GM18526 (cell line): ENCODE measurements around the gene ALG5.

ENCODE experiments used
- POLR2A ChIP-seq: IDR thresholded peaks from 3 replicates; pipeline ENCODE4 v1.6.1; 2011; ENCODE audit not compliant: insufficient read length; ENCODE audit errors: extremely low read depth

The ALG5 gene

GRCh38 chr13:36999054-36999714 is at the start of gene ALG5:
Gene ALG5, minus strand, starts transcription at chr13:36999340. Its CDS starts 40 bp downstream, at chr13:36999300.
- TF ChIP-seq POLR2A, result peak; percentile 95

- no peak for TF ChIP-seq POLR2A
Measured at GRCh38 chr13:37047846-37048245, 48.7 kb upstream of the ALG5 start.

- no peak for TF ChIP-seq POLR2A
Measured at GRCh38 chr13:37047032-37047431, 47.9 kb upstream of the ALG5 start.

DNA sequence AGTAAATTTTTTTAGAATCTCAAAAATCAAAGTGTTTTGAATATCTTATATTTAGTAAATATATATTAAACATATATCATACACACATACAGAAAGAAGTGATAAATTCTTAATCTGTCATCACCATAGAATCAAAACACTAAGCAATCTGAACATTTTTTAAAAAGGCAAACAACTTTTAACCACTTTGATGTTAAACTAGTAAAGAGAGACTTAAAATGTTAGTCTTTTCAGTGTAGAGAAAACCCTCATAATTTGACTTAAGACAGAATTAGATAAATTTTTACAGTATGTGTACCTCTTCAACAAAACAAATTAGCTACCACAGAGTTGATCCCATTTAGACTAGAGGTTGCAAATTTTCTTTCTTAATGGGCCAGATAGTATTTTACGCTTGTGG is 46.9 kb upstream of the ALG5 start:
- TF ChIP-seq POLR2A, result no peak

- no peak for TF ChIP-seq POLR2A
Measured at GRCh38 chr13:37040789-37041188, 41.6 kb upstream of the ALG5 start.

- no peak for TF ChIP-seq POLR2A
Measured at GRCh38 chr13:37039896-37040295, 40.8 kb upstream of the ALG5 start.

- TF ChIP-seq POLR2A, result no peak
Measured at GRCh38 chr13:37037241-37037640, 38.1 kb upstream of the ALG5 start.

GRCh38 chr13:37029617-37030016 is 30.5 kb upstream of the ALG5 start:
- TF ChIP-seq POLR2A, result no peak

GRCh38 chr13:37027639-37028038 is 28.5 kb upstream of the ALG5 start:
- TF ChIP-seq POLR2A, result no peak

DNA sequence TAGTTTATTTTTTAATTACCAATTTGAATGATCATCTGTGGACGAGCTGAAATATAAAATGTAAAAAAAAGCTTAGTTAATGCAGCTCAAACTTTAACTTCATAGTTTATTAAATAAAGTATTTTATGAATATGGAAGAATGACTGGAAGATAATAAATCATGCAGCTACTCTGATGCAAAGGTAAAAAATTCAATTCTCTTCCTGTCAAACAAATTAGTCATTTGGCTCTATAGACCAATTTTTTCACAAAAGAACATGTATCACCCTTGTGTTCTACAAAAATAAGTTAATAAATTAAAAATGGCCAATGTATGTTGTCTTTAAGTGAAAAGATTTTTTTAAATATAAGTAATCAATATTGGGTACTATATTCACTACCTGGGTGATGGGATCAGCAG is 27.6 kb upstream of the ALG5 start:
- no peak for TF ChIP-seq POLR2A

- no peak for TF ChIP-seq POLR2A
Measured at GRCh38 chr13:37023871-37024270, 24.7 kb upstream of the ALG5 start.

DNA sequence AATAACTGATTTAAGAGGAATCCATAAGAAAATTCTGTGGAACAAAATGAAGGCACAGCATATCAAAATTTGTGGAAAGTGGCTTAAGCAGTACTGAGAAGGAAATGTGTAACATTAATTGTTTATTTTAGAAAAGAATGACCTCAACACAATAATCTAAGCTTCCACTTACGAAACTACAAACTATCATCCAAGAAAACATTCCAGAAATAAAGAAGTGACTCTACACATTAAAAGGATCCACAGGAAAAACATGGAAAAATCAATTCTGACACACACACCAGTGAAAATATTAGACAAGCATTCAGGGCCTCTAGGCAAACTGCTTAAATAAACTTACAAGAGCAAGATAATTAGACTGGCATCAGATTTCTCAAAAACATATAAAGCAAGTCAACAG is 15.5 kb upstream of the ALG5 start:
- no peak for TF ChIP-seq POLR2A

- TF ChIP-seq POLR2A, result no peak
Measured at GRCh38 chr13:37011788-37012187, 12.6 kb upstream of the ALG5 start.

- no peak for TF ChIP-seq POLR2A
Measured at GRCh38 chr13:37011002-37011401, 11.9 kb upstream of the ALG5 start.

DNA sequence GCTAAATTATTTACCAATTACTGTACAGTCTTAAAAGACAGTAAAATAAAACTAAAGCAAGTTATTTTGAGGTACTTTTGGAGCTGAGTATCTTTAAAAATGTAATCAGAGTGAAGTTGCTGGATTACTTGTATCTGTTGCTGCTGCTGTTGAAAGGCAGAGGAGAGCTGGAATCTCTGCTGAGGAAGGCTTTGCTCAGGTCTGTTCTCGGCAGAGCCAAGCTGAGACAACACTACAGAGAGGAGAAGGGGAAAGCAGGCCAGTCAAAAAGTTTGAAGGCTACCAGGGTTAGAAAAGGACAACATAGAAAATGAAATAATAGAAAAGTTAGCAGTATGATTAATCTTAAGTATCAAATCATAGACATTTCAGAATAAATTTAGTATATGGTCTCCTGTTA is 11.3 kb upstream of the ALG5 start:
- TF ChIP-seq POLR2A, result no peak

GRCh38 chr13:37009692-37010091 is 10.6 kb upstream of the ALG5 start:
- no peak for TF ChIP-seq POLR2A

DNA sequence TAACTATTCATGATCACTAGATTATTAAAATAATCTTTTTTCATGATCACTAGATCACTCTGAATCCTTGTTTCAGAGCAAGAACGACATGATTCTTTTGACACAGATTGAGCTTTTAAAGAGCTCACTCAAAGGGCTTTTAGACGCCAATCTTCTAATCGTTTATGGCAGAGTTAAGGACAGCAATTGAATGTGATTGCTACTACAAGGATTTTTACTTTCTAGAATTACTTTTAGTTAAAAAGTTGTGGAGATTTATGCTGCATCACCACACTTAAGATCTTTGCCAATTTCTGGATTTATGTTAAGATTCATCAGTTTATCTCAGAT is 2.7 kb upstream of the ALG5 start:
- TF ChIP-seq POLR2A, result no peak

- TF ChIP-seq POLR2A, result no peak
Measured at GRCh38 chr13:36998624-36999041, 507 bp downstream of the ALG5 start.

DNA sequence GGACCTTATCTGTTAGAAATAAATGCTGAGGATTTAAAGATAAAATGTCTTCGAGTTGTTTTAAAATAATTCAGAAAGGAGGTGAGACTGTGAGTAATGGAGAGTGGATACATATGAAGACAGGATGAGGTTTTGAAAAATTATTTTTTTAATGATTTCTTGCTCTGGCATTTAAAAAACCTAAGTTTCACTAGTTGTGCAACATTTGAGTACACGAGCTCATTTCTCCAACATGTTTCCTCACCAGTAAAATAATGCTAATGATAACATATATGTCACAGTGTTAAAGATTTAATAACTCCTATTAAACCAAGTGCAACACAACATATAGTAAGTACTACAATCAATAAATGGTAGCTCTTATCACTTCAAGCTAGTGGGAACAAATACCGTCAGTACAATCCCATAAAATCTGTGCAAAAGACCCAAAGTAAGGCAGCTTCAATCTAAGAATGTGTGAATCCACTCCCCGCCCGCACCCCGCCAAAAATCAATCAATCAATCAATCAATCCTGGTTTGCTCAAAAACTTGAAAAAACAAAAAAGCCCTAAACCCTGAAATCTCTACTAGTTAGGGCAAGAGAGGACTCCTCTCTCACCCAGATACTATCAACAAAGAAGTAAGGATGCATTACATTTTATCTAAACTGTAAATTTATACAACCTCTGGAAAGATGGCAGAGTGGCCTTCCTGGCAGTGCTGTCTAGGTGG is 1.3 kb downstream of the ALG5 start:
- TF ChIP-seq POLR2A, result no peak
